HEK293 (cell line): ENCODE measurements around the gene FOXP1.

Experiments
- SETDB1 ChIP-seq: IDR thresholded peaks from one replicate; pipeline ENCODE4 v1.6.1; 2017; ENCODE audit warnings: mild to moderate bottlenecking, low read length, moderate library complexity, mixed read lengths; ENCODE audit not compliant: insufficient read length
- ZBTB8A ChIP-seq: fragments of 450-650 bp; formaldehyde crosslinking; IDR thresholded peaks from 2 replicates; pipeline ENCODE4 v1.5.1; 2016; ENCODE audit warnings: missing biosample characterization, missing genetic modification characterization
- ZFP41 ChIP-seq: fragments of 450-650 bp; formaldehyde crosslinking; IDR thresholded peaks from 2 replicates; pipeline ENCODE4 v1.5.1; 2016; ENCODE audit warnings: missing biosample characterization, missing genetic modification characterization, borderline replicate concordance

- TF ChIP-seq ZFP41 (tag by site-specific recombination) = no peak
- TF ChIP-seq SETDB1 = no peak
- no peak for TF ChIP-seq ZBTB8A (tag by site-specific recombination)
Observed at GRCh38 chr3:71060536-71060935, 523.0 kb downstream of the FOXP1 start.
